Astrocyte (in vitro differentiated cells and primary cell): Measurements from ENCODE around the gene SH3GL3.

ENCODE experiments used
- CTCF ChIP-seq: IDR thresholded peaks from 2 replicates; pipeline ENCODE4 v1.5.1; 2011; ENCODE audit warnings: low read depth, mild to moderate bottlenecking, inconsistent platforms, low read length, moderate library complexity; ENCODE audit not compliant: insufficient read depth
- EZH2 ChIP-seq: IDR thresholded peaks from 2 replicates; pipeline ENCODE4 v1.6.1; 2012; ENCODE audit warnings: mild to moderate bottlenecking, low read length, inconsistent platforms; ENCODE audit not compliant: insufficient read depth

- TF ChIP-seq EZH2 (no peak), CTCF (peak; percentile 74)
Observed at GRCh38 chr15:83571820-83572707, 124.9 kb downstream of the SH3GL3 start.
